Stimulated activated CD4-positive, alpha-beta T cell treated with anti-CD3 and anti-CD28 coated beads, Interleukin-4, amount 100 ng/mL, for 48 hours (primary cell): Measurements from ENCODE around the gene WDFY2.
"Not testable (repeated sequence)": the region's sequence is repeated elsewhere in the genome, so short reads cannot be mapped to it uniquely, and the experiment has no call there.

Experiments
- DNase-seq, 2 donors: peaks; one replicate each; pipeline ENCODE4 v3.0.0-alpha.2; 2020; ENCODE audit warnings: low read depth in 2 of 2

WDFY2 gene, protein sequence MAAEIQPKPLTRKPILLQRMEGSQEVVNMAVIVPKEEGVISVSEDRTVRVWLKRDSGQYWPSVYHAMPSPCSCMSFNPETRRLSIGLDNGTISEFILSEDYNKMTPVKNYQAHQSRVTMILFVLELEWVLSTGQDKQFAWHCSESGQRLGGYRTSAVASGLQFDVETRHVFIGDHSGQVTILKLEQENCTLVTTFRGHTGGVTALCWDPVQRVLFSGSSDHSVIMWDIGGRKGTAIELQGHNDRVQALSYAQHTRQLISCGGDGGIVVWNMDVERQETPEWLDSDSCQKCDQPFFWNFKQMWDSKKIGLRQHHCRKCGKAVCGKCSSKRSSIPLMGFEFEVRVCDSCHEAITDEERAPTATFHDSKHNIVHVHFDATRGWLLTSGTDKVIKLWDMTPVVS

GRCh38 chr13:51583875-51584730, at the start of gene WDFY2:
Gene WDFY2 (plus strand): TSS chr13:51584462. CDS start chr13:51584688, 226 bp downstream.
- peak; percentile 98 for DNase-seq

- DNase-seq, result no peak
Observed at GRCh38 chr13:51538591-51539179, 45.6 kb upstream of the WDFY2 start.

- no peak for DNase-seq
Observed at GRCh38 chr13:51539887-51540286, 44.4 kb upstream of the WDFY2 start.

DNA sequence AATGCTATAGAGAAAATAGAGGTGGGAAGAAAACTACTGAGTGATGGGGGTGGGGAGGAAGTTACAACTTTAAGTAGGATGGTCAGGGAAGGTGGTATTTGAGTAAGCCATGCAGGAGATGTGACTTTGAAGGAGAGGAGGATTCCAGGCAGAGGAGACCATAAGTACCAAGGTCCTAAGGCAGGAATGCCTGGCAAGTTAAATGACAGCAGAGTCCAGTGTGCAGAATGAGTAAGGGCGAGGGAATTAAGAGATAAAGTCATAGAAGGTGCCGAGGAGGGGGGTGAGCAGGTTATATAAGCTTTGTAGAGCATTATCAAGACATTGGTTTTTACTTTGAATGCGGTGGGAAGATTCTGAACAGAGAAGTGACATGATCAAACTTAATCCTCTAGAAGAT, 43.2 kb upstream of the WDFY2 start:
- no peak for DNase-seq

DNA sequence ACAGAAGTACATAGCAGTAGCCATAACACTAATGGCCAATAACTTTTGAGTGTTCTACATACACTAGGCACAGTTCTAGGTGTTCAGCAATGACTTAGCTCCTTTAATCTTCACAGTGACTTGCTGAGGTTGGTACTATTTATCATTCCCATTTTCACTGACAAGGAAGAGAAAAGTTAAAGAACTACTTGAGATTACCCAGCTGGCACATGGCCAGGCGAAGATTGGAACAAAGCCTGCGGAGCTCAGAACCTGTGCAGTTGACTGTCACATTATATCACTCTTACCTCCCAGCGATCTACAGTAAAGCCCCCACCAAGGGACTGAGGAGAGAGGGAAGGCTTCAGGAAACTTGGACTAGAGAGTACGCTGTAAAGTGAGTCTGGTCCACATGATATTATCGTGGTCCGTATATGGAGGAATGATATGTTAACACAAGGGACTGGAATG, 42.4 kb upstream of the WDFY2 start:
- DNase-seq, result no peak

DNA sequence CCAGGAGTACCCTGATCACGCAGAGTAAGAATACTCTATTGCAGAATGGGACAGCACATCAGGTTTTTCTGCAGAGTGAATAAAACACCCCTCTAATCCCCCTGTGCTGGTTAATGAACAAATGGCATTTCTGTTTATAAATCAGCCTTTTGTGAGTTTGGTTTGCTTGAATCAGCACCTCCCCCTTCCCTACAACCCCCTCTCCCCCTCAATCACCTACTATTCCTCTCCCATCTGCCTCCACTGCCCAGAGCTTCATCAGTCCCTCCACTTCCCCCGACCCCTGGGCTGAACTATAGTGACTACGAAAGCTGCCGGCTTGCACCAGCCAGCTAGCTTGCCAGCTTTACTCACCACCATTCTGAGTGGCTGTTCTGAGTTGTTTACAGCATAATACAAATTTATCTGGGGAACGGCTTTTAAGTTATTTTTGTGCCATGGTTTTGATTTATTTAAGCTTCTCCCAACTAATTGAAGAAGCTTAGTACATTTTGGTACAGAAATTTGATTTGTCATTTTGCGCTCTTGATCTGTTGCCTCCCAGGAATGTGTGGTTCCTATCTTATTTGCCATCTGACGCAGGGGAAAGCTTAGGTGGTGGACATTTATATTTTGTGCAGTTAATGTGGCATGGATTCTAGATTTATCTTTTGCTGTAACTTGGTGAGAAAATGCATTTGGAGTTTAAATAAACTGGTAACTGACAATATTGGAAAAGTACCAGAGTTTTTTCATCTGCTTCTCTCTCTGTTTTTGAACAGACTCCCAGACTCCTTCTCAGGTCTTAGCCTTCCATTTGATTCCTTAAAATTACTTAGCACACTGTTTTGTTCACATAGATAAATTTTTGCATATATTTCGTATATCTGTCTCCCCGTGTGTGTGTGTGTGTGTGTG, 41.7 kb upstream of the WDFY2 start:
- no peak for DNase-seq

- not testable (repeated sequence) for DNase-seq
Observed at GRCh38 chr13:51545446-51545845, 38.8 kb upstream of the WDFY2 start.

GRCh38 chr13:51547425-51548176, 36.7 kb upstream of the WDFY2 start:
- DNase-seq, result no peak

GRCh38 chr13:51549050-51549449, 35.2 kb upstream of the WDFY2 start:
- DNase-seq, result no peak

DNA sequence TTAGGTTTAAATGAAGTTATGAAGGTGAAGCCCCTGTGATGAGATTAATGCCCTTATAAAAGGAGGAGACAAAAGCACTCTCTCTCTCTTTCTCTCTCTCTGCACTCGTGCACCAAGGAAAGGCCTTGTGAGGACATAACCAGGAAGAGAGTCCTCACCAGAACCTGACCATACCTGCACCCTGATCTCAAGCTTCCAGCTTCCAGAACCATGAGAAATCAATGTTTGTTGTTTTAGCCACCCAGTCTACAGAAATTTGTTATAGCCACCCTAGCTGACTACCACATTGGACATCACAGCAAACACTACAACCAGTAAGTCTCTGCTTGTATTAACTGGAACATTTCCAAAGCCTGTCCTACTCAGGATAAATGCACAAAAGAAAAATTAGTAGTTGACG, 34.7 kb upstream of the WDFY2 start:
- no peak for DNase-seq

DNA sequence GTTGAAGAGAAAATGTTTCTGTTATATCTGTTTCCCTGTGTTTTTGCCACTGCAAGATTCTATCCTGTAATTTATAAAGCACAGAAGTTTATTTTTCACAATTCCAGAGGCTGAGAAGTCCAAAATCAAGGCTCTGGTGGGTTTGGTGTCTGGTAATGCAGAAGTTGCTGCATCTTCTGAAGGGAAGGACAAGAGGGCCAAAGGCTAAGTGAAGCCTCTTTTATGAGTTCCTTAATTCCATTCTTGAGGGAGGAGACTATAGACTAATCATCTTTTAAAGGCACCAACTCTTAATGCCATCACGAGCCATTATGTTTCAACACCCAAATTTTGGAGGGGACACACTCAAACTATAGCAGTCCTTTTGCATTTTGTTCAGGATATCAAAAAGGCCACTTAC, 34.1 kb upstream of the WDFY2 start:
- DNase-seq, result no peak

GRCh38 chr13:51551416-51551815, 32.8 kb upstream of the WDFY2 start:
- no peak for DNase-seq

GRCh38 chr13:51552027-51552426, 32.2 kb upstream of the WDFY2 start:
- no peak for DNase-seq

DNA sequence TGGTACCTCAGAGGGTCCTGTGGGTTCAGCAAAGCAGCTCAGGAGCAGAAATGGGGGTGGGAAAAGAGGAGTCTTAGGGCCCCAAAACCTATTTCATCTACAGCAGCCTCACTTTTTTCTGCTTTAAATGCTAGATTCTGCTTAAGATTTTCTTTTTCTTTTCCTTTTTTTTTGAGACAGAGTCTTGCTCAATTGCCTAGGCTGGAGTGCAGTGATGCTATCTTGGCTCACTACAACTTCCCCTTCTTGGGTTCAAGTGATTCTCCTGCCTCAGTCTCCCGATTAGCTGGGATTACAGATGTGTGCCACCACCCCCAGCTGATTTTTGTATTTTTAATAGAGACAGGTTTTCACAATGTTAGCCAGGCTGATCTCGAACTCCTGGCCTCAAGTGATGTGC, 30.7 kb upstream of the WDFY2 start:
- DNase-seq, result no peak

DNA sequence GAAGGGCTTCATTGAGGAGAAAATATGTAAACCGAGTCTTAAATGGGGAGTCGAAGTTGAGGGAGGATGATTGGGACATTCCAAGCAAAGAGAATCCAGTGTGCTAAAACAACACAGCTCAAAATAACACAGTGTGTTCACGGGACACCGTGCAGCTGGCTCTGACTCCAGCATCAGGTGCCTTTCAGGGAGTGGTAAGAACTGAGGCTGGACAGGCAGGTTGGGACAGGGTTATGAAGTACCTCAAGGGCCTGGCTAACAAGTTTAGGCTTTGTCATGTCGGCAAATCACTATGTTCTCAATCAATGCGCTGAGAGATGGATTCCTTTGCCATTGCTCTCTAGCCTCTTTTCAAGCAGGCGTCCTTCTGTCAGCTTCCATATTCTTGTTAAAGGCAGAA, 27.5 kb upstream of the WDFY2 start:
- DNase-seq, result no peak

GRCh38 chr13:51557438-51557837, 26.8 kb upstream of the WDFY2 start:
- no peak for DNase-seq

DNA sequence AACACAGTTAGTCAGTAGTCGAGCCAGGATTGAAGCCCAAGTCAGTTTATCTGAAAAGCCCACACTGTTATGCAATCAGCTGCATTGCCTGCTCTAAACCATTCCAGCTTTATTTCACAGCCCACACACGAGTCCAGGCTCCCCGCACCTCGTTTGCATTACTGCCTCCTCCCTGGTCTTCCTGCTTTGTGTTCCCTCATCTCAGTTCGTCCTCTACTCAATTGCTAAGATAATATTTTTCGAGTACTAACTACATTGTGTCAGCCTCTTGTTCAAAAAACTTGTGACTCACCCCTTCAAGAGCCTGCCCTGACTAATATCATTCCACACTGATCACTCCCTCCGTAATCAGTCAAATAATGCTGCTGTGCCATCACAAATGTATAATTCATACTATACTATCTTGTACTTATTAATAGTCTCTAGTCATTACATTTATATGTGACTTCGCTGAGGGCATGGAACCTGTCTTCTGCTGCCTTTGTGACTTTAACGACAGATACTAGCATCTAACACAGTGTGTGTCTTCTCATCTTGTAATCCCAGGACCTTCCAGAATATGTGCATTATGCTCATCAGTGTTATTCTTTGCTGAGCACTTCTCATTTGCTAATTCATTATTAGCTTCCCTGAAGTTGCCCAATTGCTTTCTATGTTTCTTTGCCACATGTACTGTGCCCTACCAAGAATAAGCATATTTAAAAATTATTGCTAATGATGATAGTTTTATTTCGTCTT, 26.2 kb upstream of the WDFY2 start:
- DNase-seq, result no peak

- no peak for DNase-seq
Observed at GRCh38 chr13:51559946-51560735, 24.1 kb upstream of the WDFY2 start.

GRCh38 chr13:51562011-51562671, 22.1 kb upstream of the WDFY2 start:
- no peak for DNase-seq
